ENCODE data around the gene ETNK2.

DNA sequence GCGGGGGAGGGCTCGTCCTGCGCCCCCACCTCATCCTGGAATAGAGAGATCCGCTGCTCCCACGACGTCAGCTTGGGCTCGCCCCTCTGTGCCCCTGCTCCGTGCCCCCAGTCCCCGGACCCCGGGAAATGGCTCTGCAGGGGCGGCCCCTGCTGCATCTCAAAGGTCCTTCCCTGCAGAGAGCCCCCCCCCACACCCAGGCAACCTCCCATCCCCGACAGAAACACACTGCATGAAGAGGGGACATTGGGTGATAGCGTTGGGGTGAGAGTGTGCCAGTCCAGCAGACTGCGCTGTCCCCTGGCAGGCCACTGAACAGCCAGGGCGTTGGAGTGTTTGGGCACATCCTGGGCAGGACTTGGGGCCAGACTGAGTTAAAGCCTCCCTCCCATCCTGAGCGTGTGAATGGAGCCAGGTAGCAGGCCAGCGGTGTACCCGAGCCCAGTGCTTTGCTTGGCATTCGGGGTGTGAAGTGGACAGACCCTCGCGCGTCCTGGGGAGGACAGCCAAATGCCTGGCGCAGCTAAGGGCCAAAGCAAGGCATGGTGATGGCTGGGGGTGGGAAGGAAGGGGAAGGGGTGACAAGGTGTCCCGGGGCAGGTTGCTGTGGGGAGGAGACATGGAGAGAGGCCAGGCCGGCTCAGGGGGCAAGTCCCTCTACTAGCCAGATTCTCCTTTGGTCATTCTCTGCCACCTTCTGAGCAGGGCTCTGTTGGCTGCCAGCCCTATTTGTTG, 633 bp upstream of the ETNK2 start:
- TF ChIP-seq, protein P1, sequence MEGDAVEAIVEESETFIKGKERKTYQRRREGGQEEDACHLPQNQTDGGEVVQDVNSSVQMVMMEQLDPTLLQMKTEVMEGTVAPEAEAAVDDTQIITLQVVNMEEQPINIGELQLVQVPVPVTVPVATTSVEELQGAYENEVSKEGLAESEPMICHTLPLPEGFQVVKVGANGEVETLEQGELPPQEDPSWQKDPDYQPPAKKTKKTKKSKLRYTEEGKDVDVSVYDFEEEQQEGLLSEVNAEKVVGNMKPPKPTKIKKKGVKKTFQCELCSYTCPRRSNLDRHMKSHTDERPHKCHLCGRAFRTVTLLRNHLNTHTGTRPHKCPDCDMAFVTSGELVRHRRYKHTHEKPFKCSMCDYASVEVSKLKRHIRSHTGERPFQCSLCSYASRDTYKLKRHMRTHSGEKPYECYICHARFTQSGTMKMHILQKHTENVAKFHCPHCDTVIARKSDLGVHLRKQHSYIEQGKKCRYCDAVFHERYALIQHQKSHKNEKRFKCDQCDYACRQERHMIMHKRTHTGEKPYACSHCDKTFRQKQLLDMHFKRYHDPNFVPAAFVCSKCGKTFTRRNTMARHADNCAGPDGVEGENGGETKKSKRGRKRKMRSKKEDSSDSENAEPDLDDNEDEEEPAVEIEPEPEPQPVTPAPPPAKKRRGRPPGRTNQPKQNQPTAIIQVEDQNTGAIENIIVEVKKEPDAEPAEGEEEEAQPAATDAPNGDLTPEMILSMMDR (IDR thresholded peaks at IDR 0.05): no peak
- TF ChIP-seq POLR2A (IDR thresholded peaks at IDR 0.05): no peak
